GM10248 (cell line): ENCODE measurements around the gene TNRC18.
A peak's percentile ranks its signal among the peaks of the same experiment; 100 is the strongest.
"Not testable (repeated sequence)": the region's sequence is repeated elsewhere in the genome, so short reads cannot be mapped to it uniquely, and the experiment has no call there.

ENCODE experiments used
- CTCF ChIA-PET: fragments of 300-600 bp; sonication (Branson Sonifier 250); formaldehyde crosslinking; extraction: SDS; loops from one replicate; lab custom pipeline; 2021; ENCODE audit warnings: antibody characterized with exemption; lab: Yijun Ruan, JAX
- POLR2A ChIA-PET: fragments of 350-650 bp; sonication (Branson Sonifier 250); formaldehyde crosslinking; extraction: SDS; loops from one replicate; lab custom pipeline; 2020; ENCODE audit warnings: antibody characterized with exemption; lab: Yijun Ruan, JAX
- DNase-seq: peaks from one replicate; pipeline ENCODE4 v3.0.0; 2012; ENCODE audit errors: extremely low spot score
- CTCF ChIP-seq: IDR thresholded peaks from 2 replicates; pipeline ENCODE4 v1.5.1; 2012; ENCODE audit warnings: mild to moderate bottlenecking, low read depth; ENCODE audit errors: extremely low read depth, missing control alignments, control extremely low read depth

The TNRC18 gene

GRCh38 chr7:5283421-5284303 is 140.0 kb downstream of the TNRC18 start:
- ChIA-PET POLR2A (no interaction called here), CTCF (no interaction called here)
- TF ChIP-seq CTCF: no peak
- DNase-seq: no peak

- DNase-seq: peak; percentile 57
- ChIA-PET POLR2A (no interaction called here), CTCF (no interaction called here)
- TF ChIP-seq CTCF: no peak
Measured at GRCh38 chr7:5282543-5283316, 140.9 kb downstream of the TNRC18 start, which contains the start of gene SLC29A4. Gene SLC29A4 (plus strand): TSS chr7:5282943. CDS start chr7:5287817, 4,874 bp downstream.

- DNase-seq, CTCF ChIA-PET, POLR2A ChIA-PET: not testable (repeated sequence)
Measured at GRCh38 chr7:5281598-5282500, 141.8 kb downstream of the TNRC18 start.

GRCh38 chr7:5279734-5280133 is 143.9 kb downstream of the TNRC18 start:
- ChIA-PET CTCF (no interaction called here), POLR2A (interaction anchor here (0.5 kb wide), 1 partner anchor 180 kb away, joined by 4 read pairs; no protein-coding TSS in a partner anchor)

GRCh38 chr7:5278766-5279165 is 144.9 kb downstream of the TNRC18 start:
- no peak for DNase-seq
- ChIA-PET POLR2A (no interaction called here), CTCF (no interaction called here)
- no peak for TF ChIP-seq CTCF

More at GRCh38 chr7:5279734-5280133, 143.9 kb downstream of the TNRC18 start:
- no peak for DNase-seq
- TF ChIP-seq CTCF: no peak

- no peak for DNase-seq
- TF ChIP-seq CTCF: no peak
- ChIA-PET POLR2A (no interaction called here), CTCF (no interaction called here)
Measured at GRCh38 chr7:5276611-5277010, 147.0 kb downstream of the TNRC18 start.

GRCh38 chr7:5276123-5276522 is 147.5 kb downstream of the TNRC18 start:
- DNase-seq, POLR2A ChIA-PET, CTCF ChIA-PET: not testable (repeated sequence)

GRCh38 chr7:5275510-5275909 is 148.1 kb downstream of the TNRC18 start:
- CTCF ChIA-PET: not testable (repeated sequence)

GRCh38 chr7:5274985-5275431 is 148.6 kb downstream of the TNRC18 start:
- CTCF ChIA-PET, POLR2A ChIA-PET, DNase-seq: not testable (repeated sequence)

More at GRCh38 chr7:5275510-5275909, 148.1 kb downstream of the TNRC18 start:
- POLR2A ChIA-PET, DNase-seq: not testable (repeated sequence)
